Heart right ventricle (tissue), 16 donors: ENCODE data around the gene IBA57. TPM values are rescaled to one million over a fixed set of nuclear protein-coding genes. Genes with fewer than 3 reads are reported as not detected.
A peak's percentile ranks its signal among the peaks of the same experiment; 100 is the strongest.

Source experiments
- ATAC-seq, 8 donors: fragments of 200-7000 bp; cut with Tn5 transposase; one replicate each; pipeline ENCODE4 v1.9.1; 2020; ENCODE audit warnings: mild to moderate bottlenecking in 8 of 8, moderate library complexity in 8 of 8, moderate number of reproducible peaks in 1 of 8
- DNase-seq, 2 donors: peaks; one replicate each; pipeline ENCODE4 v3.0.0-alpha.2; 2020
- H3K27ac ChIP-seq, 10 donors: fragments of 200-600 bp; sonication (generic) in 2 of 10; one replicate each; pipeline versions ENCODE4 v1.5.0 to v1.8.0; 2020 to 2022; ENCODE audit warnings: mild to moderate bottlenecking in 3 of 10
- H3K27me3 ChIP-seq, 7 donors: fragments of 200-600 bp; one replicate each; pipeline ENCODE4 v1.8.0; 2021 to 2022; ENCODE audit warnings: mild to moderate bottlenecking in 2 of 7
- H3K36me3 ChIP-seq, 9 donors: fragments of 200-600 bp; sonication (generic) in 1 of 9; one replicate each; pipeline versions ENCODE4 v1.5.0 to v1.8.0; 2020 to 2022; ENCODE audit warnings: mild to moderate bottlenecking in 2 of 9
- H3K4me1 ChIP-seq, 9 donors: fragments of 200-600 bp; sonication (generic) in 1 of 9; one replicate each; pipeline versions ENCODE4 v1.5.0 to v1.8.0; 2020 to 2022; ENCODE audit warnings: mild to moderate bottlenecking in 4 of 9
- H3K4me3 ChIP-seq, 10 donors: fragments of 200-600 bp; sonication (generic) in 2 of 10; one replicate each; pipeline versions ENCODE4 v1.5.0 to v1.8.0; 2020 to 2022; ENCODE audit warnings: mild to moderate bottlenecking in 7 of 10, moderate library complexity in 2 of 10
- H3K9me3 ChIP-seq, 11 donors: fragments of 200-600 bp in 10 of 11; sonication (generic) in 2 of 11; one replicate each; pipeline versions ENCODE4 v1.5.0 to v1.8.0; 2013 to 2022; ENCODE audit warnings: mild to moderate bottlenecking in 2 of 11, control low read depth in 1 of 11, moderate library complexity in 1 of 11
- WGBS, 2 donors: extraction: QIAGEN DNeasy Blood & Tissue Kit; methylation state at CpG; one replicate each; pipeline ENCODE4 v1.1.7; 2013; ENCODE audit warnings: inconsistent platforms in 1 of 2; 5-methylcytosine and 5-hydroxymethylcytosine counted together
- intact Hi-C, 10 donors: fragments of 100-400 bp; cut with DNase I; formaldehyde crosslinking; loops; one replicate each; pipeline versions ENCODE4 v1.11.1 to v1.14.2; 2022
- polyA plus RNA-seq, 2 donors: library from polyadenylated mRNA; stranded (reverse); fragments of 200-250 nt; gene quantifications; one replicate each; pipeline ENCODE4 v1.2.3, GENCODE V29; 2013
- total RNA-seq, 10 donors: library from RNA; stranded (reverse); fragmentation: NEBNext Ultra II Directional in 3 of 10; extraction: Animal tissue kit (Norgen Biotek cat#: 25700) in 3 of 10; gene quantifications; one replicate each; pipeline versions ENCODE4 v1.2.1 to v1.2.4, GENCODE V29; 2021 to 2023
- TF ChIP-seq, protein P1 (sequence below), 9 donors: fragments of 200-600 bp; sonication (generic) in 2 of 9; IDR thresholded peaks; one replicate each; pipeline versions ENCODE4 v1.5.0 to v1.8.0; 2021 to 2022; ENCODE audit warnings: antibody characterized with exemption in 9 of 9, mild to moderate bottlenecking in 5 of 9, moderate library complexity in 1 of 9
- donor health status: Arrhythmogenic right ventricular cardiomyopathy.
- donor health status: ischemic (EF 13 %, LVEDD 7.1; RV severe dilation, severe dysfunction).
- donor health status: healthy with polysubstance abuse.
- donor health status: DM: no; HTN: yes; CAD: no.
- donor health status: DM: no; HTN: no; CAD: no.
- donor health status: ischemic (EF 25% LVEDD 6.9; RV normal size, moderate dysfunction).
- donor health status: ischemic (EF 25% LVEDD 5.7; RV mildly dilated, moderate dysfunction).
- donor health status: healthy.
- donor health status: DM: yes; HTN: yes; CAD: no.
- donor health status: Ischemic cardiomyopathy.
- donor health status: ischemic (EF 35%, LVEDD 5.7; RV mildly dilated, moderate dysfunction).
- donor health status: nonischemic (EF 11% LVEDD 7.7; RV severe dilation, severe dysfunction).
- donor health status: DM: yes; HTN: yes; CAD: no.
- donor health status: PGD.
- donor health status: ischemic (EF 29% LVEDD 5.4; RV normal size, mild dysfunction).
- donor health status: nonischemic (EF 23%, LVEDD 6.1; RV moderate dilation, normal function).

Gene IBA57
- total and polyA plus RNA-seq, 12 donors: 2.8 to 20.3 (median 16.1) TPM

DNA sequence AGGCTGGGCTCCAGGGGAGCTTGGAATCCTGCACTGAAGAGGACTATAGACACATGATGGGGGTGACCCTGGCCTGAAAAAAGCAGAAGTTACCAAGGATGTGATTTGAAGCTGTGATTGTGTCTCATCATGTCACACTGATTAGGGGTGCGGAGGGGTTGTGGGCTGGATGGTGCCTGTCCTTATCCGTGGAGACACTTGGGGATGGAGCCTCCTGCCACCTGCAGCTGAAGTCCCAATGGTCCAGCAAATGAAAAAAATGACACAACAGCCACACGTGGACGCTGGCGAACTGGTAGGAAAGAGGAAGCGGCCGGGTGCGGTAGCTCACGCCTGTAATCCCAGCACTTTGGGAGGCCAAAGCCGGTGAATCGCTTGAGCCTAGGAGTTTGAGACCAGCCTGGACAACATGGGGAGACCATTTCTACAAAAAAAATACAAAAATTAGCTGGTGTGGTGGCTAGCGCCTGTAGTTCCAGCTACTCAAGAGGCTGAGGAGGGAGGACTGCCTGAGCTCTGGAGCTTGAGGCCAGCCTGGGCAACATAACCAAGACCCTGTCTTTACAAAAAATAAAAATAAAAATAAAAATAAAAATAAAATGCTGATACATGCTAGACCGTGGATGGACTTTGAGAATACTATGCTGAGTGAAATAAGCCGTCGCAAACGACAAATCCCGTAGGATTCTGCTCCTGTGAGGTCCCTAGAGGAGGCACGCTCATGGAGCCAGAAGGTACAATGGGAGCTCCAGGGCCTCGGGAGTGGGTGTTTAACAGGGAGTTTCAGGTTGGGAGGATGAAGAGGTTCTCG lies 838 bp upstream of the IBA57 start:
- H3K4me1 ChIP-seq: peaks cover 16 to 59% (median 48%) of the 10 kb centered on the region in 9 donors
- TF ChIP-seq, protein P1, sequence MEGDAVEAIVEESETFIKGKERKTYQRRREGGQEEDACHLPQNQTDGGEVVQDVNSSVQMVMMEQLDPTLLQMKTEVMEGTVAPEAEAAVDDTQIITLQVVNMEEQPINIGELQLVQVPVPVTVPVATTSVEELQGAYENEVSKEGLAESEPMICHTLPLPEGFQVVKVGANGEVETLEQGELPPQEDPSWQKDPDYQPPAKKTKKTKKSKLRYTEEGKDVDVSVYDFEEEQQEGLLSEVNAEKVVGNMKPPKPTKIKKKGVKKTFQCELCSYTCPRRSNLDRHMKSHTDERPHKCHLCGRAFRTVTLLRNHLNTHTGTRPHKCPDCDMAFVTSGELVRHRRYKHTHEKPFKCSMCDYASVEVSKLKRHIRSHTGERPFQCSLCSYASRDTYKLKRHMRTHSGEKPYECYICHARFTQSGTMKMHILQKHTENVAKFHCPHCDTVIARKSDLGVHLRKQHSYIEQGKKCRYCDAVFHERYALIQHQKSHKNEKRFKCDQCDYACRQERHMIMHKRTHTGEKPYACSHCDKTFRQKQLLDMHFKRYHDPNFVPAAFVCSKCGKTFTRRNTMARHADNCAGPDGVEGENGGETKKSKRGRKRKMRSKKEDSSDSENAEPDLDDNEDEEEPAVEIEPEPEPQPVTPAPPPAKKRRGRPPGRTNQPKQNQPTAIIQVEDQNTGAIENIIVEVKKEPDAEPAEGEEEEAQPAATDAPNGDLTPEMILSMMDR (IDR thresholded peaks at IDR 0.05): no peak
- DNase-seq: no peak

DNA sequence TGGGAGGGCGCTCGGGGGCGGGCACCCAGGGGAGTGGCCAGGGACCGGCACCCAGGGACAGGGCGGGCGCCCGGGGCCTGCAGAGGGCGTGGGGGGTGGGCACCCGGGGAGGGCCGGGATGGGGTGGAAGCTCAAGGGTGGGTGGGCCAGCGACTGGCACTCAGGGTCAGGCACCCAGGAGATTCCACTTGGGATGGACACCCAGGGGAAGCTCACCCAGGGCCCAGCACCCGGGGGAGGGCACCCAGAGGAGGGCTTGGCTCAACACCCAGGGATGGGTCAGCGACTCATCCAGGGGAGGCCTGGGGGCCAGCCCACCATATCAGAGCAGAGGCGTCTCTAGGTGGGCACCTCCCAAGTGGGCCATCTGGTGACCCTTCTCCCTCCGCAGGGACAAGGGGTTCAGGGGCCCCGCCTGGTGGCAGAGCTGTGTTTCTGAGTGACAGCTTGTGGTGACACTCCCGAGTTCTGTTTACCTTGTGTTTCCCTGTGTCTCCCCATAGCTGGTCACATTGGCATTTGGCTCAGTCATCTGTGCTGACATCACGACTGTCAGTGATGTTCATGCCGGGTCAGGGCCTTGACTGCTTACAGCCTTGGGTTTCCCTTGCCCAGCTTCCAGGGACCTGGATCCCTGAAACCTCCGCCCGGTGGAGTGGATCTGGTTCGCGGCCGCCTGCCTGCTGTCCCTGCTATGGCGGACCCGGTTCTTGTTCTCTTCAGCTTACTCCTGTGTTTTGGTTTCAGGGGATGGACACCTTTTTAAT lies 749 bp downstream of the IBA57 start:
- H3K9me3 ChIP-seq: no peaks in the 10 kb centered on the region
- H3K27ac ChIP-seq: peak overlapping the region; percentile 94 to 100 (median 100)
- peak overlapping the region; percentile 33 to 83 (median 78) for H3K4me3 ChIP-seq
- H3K4me1 ChIP-seq: peaks cover 16 to 57% (median 45%) of the 10 kb centered on the region in 9 donors
- intact Hi-C loops: loop anchor here in 6 of 10 donors (5.0 kb wide), 2 partner anchors 34 to 41 kb away; partner anchors contain the start of gene OBSCN (in 5 of the 6)
- peaks cover 0 to 13% (median 0%) of the 10 kb centered on the region in 9 donors for H3K36me3 ChIP-seq
- H3K27me3 ChIP-seq: peaks cover 0 to 17% (median 0%) of the 10 kb centered on the region in 7 donors
- DNase-seq (peak; percentile 64 to 84), ATAC-seq (peak; percentile 1 to 83 (median 39))
- TF ChIP-seq, protein P1 (IDR thresholded peaks at IDR 0.05): peak in 7 of 9 donors; percentile 16 to 58 (median 49)
- 13 to 14% methylated on average over 26 of the region's 26 CpGs for WGBS, 2 donors

More for the DNA sequence above, 838 bp upstream of the IBA57 start:
- no peaks in the 10 kb centered on the region for H3K9me3 ChIP-seq
- H3K27me3 ChIP-seq: peaks cover 0 to 18% (median 0%) of the 10 kb centered on the region in 7 donors
- H3K4me3 ChIP-seq: peak overlapping the region in 9 of 10 donors; percentile 27 to 83 (median 80)
- H3K27ac ChIP-seq: peak overlapping the region; percentile 94 to 100 (median 100)
- intact Hi-C loops: loop anchor here in 7 of 10 donors (1.0 to 5.0 kb wide), 5 partner anchors 23 to 43 kb away; partner anchors contain the start of genes OBSCN (in 5 of the 7) and GUK1 (in 4 of the 7)
- WGBS, 2 donors: 44 to 54% methylated on average over 20 of the region's 20 CpGs
- peaks cover 0 to 13% (median 0%) of the 10 kb centered on the region in 9 donors for H3K36me3 ChIP-seq
- peak in 1 of 8 donors; percentile 2 for ATAC-seq

DNA sequence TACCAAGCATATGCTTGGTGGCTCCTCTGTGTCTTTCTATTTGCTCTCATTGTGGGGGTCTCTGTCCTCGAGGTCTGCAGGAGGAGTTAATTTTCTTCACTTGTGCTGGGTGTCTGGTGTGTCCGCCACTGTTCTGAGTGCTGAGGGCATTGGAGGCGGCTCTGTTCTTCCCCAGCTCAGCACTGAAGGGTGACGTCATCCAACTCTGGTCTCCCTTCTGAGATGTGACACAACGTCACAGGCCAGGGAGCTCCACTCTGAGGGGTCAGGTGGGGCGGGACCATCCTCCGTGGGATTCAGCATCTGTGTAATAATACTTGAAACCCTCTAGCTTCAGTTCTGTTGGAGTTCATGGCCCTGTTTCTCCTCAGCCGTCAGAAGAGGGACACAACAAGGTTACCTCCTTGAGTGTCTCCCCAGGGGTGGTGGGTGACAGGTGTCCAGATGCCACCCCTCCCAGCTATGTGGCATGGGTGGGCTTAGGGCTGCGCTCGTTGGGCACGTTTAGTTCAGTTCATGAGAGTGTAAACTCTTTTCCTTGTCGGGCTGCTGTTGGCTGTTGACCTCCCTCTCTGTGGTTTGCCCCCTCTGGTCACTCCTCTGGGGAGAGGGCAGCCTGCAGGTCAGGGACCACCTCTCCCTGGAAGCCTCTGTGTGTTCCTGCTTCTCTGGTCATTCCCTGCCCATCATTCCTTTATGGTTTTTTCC lies 3.1 kb downstream of the IBA57 start:
- Histone ChIP-seq H3K9me3 (no peaks in the 10 kb centered on the region), H3K27ac (no peak overlapping the region), H3K4me1 (peaks cover 0 to 34% (median 24%) of the 10 kb centered on the region in 9 donors), H3K27me3 (no peaks in the 10 kb centered on the region), H3K36me3 (peaks cover 0 to 13% (median 0%) of the 10 kb centered on the region in 9 donors), H3K4me3 (no peak overlapping the region)
- DNase-seq (no peak), ATAC-seq (no peak)
- 82 to 83% methylated on average over 12 of the region's 12 CpGs for WGBS, 2 donors
- intact Hi-C loops: loop anchor here in 6 of 10 donors (5.0 kb wide), 2 partner anchors 36 to 39 kb away; partner anchors contain the start of gene OBSCN (in 5 of the 6)
- TF ChIP-seq, protein P1 (IDR thresholded peaks at IDR 0.05): no peak
